T-cell (primary cell): ENCODE data around the gene MED16. TPM values are rescaled to one million over a fixed set of nuclear protein-coding genes. Genes with fewer than 3 reads are reported as not detected.

Experiments
- ATAC-seq, 4 experiments: fragments of 200-7000 bp in 3 of 4; fragments of 150-1000 bp in 1 of 4; cut with Tn5 transposase; replicated peaks in 1 of 4; 1 replicate in 3 of 4; 2 replicates in 1 of 4; pipeline ENCODE4 v1.10.0; 2021; ENCODE audit warnings: moderate library complexity in 3 of 4, mild to moderate bottlenecking in 2 of 4, moderate number of reproducible peaks in 1 of 4
- CTCF ChIA-PET, 2 donors: fragments of 300-600 bp; sonication (Branson Sonifier 250); formaldehyde crosslinking; loops; one replicate each; lab custom pipeline; 2022; ENCODE audit warnings: antibody characterized with exemption in 2 of 2; lab: Charles Lee
- POLR2A ChIA-PET, 2 donors: fragments of 300-600 bp; sonication (Branson Sonifier 250); formaldehyde crosslinking; loops; one replicate each; lab custom pipeline; 2022; ENCODE audit warnings: antibody characterized with exemption in 2 of 2; lab: Charles Lee
- DNase-seq, 35 experiments: peaks; one replicate each; pipeline versions ENCODE4 v3.0.0 to v3.0.0-alpha.2; 2013 to 2023
- H3K27ac ChIP-seq: one replicate; pipeline ENCODE4 v1.5.1; 2013; ENCODE audit warnings: low read length
- H3K27me3 ChIP-seq, 2 experiments: replicated peaks in 1 of 2; 1 replicate in 1 of 2; 2 replicates in 1 of 2; pipeline versions ENCODE4 v1.6.1 to v1.7.0; 2013; ENCODE audit warnings: low read length in 1 of 2, mixed read lengths in 1 of 2; ENCODE audit not compliant: control insufficient read depth in 2 of 2, insufficient read depth in 2 of 2; ENCODE audit errors: extremely low read depth in 1 of 2
- H3K36me3 ChIP-seq, 2 donors: 1 replicate in 1 of 2; 2 replicates in 1 of 2; pipeline versions ENCODE4 v1.6.1 to v1.7.0; 2013; ENCODE audit warnings: low read length in 1 of 2; ENCODE audit not compliant: control insufficient read depth in 2 of 2, insufficient read depth in 1 of 2; ENCODE audit errors: extremely low read depth in 1 of 2
- H3K4me1 ChIP-seq, 2 experiments: 1 replicate in 1 of 2; 2 replicates in 1 of 2; pipeline versions ENCODE4 v1.6.1 to v1.7.0; 2013; ENCODE audit warnings: low read length in 2 of 2, mixed read lengths in 1 of 2; ENCODE audit not compliant: insufficient read depth in 2 of 2, control insufficient read depth in 1 of 2; ENCODE audit errors: extremely low read depth in 1 of 2
- H3K4me3 ChIP-seq, 2 donors: 1 replicate in 1 of 2; 2 replicates in 1 of 2; pipeline versions ENCODE4 v1.5.1 to v1.7.0; 2013; ENCODE audit warnings: mild to moderate bottlenecking in 2 of 2, low read length in 1 of 2, moderate library complexity in 1 of 2; ENCODE audit not compliant: control insufficient read depth in 1 of 2; ENCODE audit errors: extremely low read depth in 1 of 2
- H3K9me3 ChIP-seq: 2 replicates; pipeline ENCODE4 v1.7.0; 2013
- H3K27ac Mint-ChIP-seq, 2 donors: one replicate each; pipeline ENCODE4 v1.8.0; 2020 to 2021; ENCODE audit warnings: mild to moderate bottlenecking in 2 of 2, mixed read lengths in 2 of 2
- H3K27me3 Mint-ChIP-seq, 2 donors: one replicate each; pipeline ENCODE4 v1.8.0; 2021 to 2022; ENCODE audit warnings: mixed read lengths in 2 of 2
- H3K36me3 Mint-ChIP-seq: one replicate; pipeline ENCODE4 v1.8.0; 2021; ENCODE audit warnings: mixed read lengths
- H3K4me1 Mint-ChIP-seq, 3 donors: one replicate each; pipeline ENCODE4 v1.8.0; 2020 to 2022; ENCODE audit warnings: mixed read lengths in 3 of 3, mild to moderate bottlenecking in 1 of 3
- H3K4me3 Mint-ChIP-seq, 3 donors: one replicate each; pipeline ENCODE4 v1.8.0; 2020 to 2022; ENCODE audit warnings: mild to moderate bottlenecking in 3 of 3, mixed read lengths in 3 of 3, moderate library complexity in 3 of 3
- H3K9me3 Mint-ChIP-seq, 3 donors: one replicate each; pipeline ENCODE4 v1.8.0; 2020 to 2022; ENCODE audit warnings: mixed read lengths in 3 of 3
- WGBS: methylation state at CpG from one replicate; pipeline ENCODE4 v1.1.5; 2013; ENCODE audit warnings: missing lambda C conversion rate; ENCODE audit not compliant: insufficient coverage; 5-methylcytosine and 5-hydroxymethylcytosine counted together
- total RNA-seq, 35 experiments: library from RNA in 6 of 35; stranded (reverse) in 6 of 35; fragments of 120-200 nt in 1 of 35; gene quantifications; one replicate each; pipeline versions ENCODE4 v1.2.1 to v1.2.4 and lab custom pipeline; 2013 to 2026

MED16 gene
- total RNA-seq, 5 donors from 2014 or later (not counting 1 experiment from before 2014, with no cell fraction given) = 55.0 to 105 (median 92.4) TPM

GRCh38 chr19:899336-900042 lies 6.5 kb upstream of the MED16 start:
- no peak overlapping the region for H3K4me3 ChIP-seq
- H3K27me3 ChIP-seq = no peaks in the 10 kb centered on the region
- peaks cover 8 to 59% of the 10 kb centered on the region in 2 donors for H3K36me3 ChIP-seq
- H3K4me1 ChIP-seq = peaks cover 0 to 54% of the 10 kb centered on the region in 2 experiments
- ATAC-seq (no peak), DNase-seq (no peak)
- no peaks in the 10 kb centered on the region for H3K9me3 ChIP-seq
- Mint-ChIP-seq H3K36me3 (peaks cover 11% of the 10 kb centered on the region), H3K27ac (no peak overlapping the region), H3K4me3 (no peak overlapping the region), H3K27me3 (no peaks in the 10 kb centered on the region), H3K9me3 (no peaks in the 10 kb centered on the region), H3K4me1 (peaks cover 13 to 41% (median 28%) of the 10 kb centered on the region in 3 donors)
- POLR2A ChIA-PET = interaction anchor here in 1 of 2 donors (0.6 kb wide), 1 partner anchor 16 kb away, joined by 4 read pairs; no protein-coding TSS in a partner anchor
- 88% methylated on average over 17 of the region's 32 CpGs for WGBS
- CTCF ChIA-PET = no interaction called here
- H3K27ac ChIP-seq = no peak overlapping the region

- ChIA-PET CTCF (no interaction called here), POLR2A (interaction anchor here (0.6 to 0.7 kb wide), 2 partner anchors 10 to 24 kb away, joined by 4 read pairs; no protein-coding TSS in a partner anchor)
- no peak overlapping the region for H3K4me3 Mint-ChIP-seq
- ATAC-seq (peak; percentile 25 to 57 (median 34)), DNase-seq (peak in 20 of 35 experiments; percentile 29 to 66 (median 48))
- peaks cover 13 to 42% (median 24%) of the 10 kb centered on the region in 3 donors for H3K4me1 Mint-ChIP-seq
- H3K27ac Mint-ChIP-seq = peak overlapping the region; percentile 16 to 31
- no peaks in the 10 kb centered on the region for H3K9me3 Mint-ChIP-seq
- H3K36me3 ChIP-seq = peaks cover 8 to 54% of the 10 kb centered on the region in 2 donors
- no peak overlapping the region for H3K4me3 ChIP-seq
- no peaks in the 10 kb centered on the region for H3K27me3 Mint-ChIP-seq
- H3K4me1 ChIP-seq = peaks cover 0 to 51% of the 10 kb centered on the region in 2 experiments
- no peak overlapping the region for H3K27ac ChIP-seq
- no peaks in the 10 kb centered on the region for H3K27me3 ChIP-seq
- H3K36me3 Mint-ChIP-seq = peaks cover 6% of the 10 kb centered on the region
- WGBS = 75% methylated on average over 13 of the region's 20 CpGs
- no peaks in the 10 kb centered on the region for H3K9me3 ChIP-seq
These were observed 5.7 kb upstream of the MED16 start for GRCh38 chr19:898663-899062.

- CTCF ChIA-PET = interaction anchor here in 1 of 2 donors (0.7 kb wide), 2 partner anchors 14 to 271 kb away, joined by 4 to 6 read pairs; no protein-coding TSS in a partner anchor
- H3K4me1 Mint-ChIP-seq = peaks cover 17 to 45% (median 26%) of the 10 kb centered on the region in 3 donors
- 94% methylated on average over 25 of the region's 26 CpGs for WGBS
- DNase-seq (no peak), ATAC-seq (no peak)
- POLR2A ChIA-PET = no interaction called here
- H3K36me3 Mint-ChIP-seq = peaks cover 9% of the 10 kb centered on the region
- no peak overlapping the region for H3K4me3 Mint-ChIP-seq
- no peaks in the 10 kb centered on the region for H3K9me3 Mint-ChIP-seq
- Histone ChIP-seq H3K4me3 (no peak overlapping the region), H3K27ac (no peak overlapping the region), H3K36me3 (peaks cover 5 to 49% of the 10 kb centered on the region in 2 donors), H3K9me3 (no peaks in the 10 kb centered on the region), H3K27me3 (no peaks in the 10 kb centered on the region), H3K4me1 (peaks cover 0 to 44% of the 10 kb centered on the region in 2 experiments)
- H3K27me3 Mint-ChIP-seq = peaks cover 0 to 4% of the 10 kb centered on the region in 2 donors
- no peak overlapping the region for H3K27ac Mint-ChIP-seq
These were observed 4.6 kb upstream of the MED16 start for GRCh38 chr19:897442-898039.

- Mint-ChIP-seq H3K27ac (peak overlapping the region in 1 of 2 donors; percentile 43), H3K4me1 (peaks cover 14 to 44% (median 24%) of the 10 kb centered on the region in 3 donors), H3K36me3 (peaks cover 9% of the 10 kb centered on the region), H3K27me3 (peaks cover 0 to 4% of the 10 kb centered on the region in 2 donors), H3K4me3 (no peak overlapping the region), H3K9me3 (no peaks in the 10 kb centered on the region)
- peaks cover 0 to 46% of the 10 kb centered on the region in 2 experiments for H3K4me1 ChIP-seq
- POLR2A ChIA-PET = no interaction called here
- H3K27me3 ChIP-seq = no peaks in the 10 kb centered on the region
- no peak for ATAC-seq
- CTCF ChIA-PET = no interaction called here
- no peak overlapping the region for H3K27ac ChIP-seq
- no peak for DNase-seq
- WGBS = 100% methylated on average over 8 of the region's 11 CpGs
- no peaks in the 10 kb centered on the region for H3K9me3 ChIP-seq
- no peak overlapping the region for H3K4me3 ChIP-seq
- H3K36me3 ChIP-seq = peaks cover 3 to 46% of the 10 kb centered on the region in 2 donors
These were observed 4.0 kb upstream of the MED16 start for GRCh38 chr19:896999-897398.

DNA sequence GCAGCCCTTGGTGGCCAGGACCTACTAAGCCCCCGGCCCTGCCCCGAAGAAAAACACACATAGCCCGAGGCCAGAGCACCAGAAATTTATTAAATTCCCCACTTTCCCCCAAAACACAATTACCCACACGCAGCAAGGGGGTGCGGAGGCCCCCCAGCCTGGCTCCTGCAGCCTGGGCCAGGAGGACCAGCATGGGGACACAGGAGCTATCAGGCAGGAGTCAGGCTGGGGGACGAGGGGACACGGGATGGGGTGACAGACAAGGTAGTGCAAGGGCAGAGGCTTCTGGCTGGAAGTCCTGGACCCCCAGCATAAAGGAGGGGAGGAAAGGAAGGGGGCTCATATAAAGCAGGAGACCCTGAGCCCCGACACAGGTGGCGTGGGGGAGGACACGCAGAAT lies 3.4 kb upstream of the MED16 start:
- Histone ChIP-seq H3K9me3 (no peaks in the 10 kb centered on the region), H3K4me3 (no peak overlapping the region), H3K27ac (no peak overlapping the region), H3K27me3 (no peaks in the 10 kb centered on the region), H3K36me3 (peaks cover 3 to 40% of the 10 kb centered on the region in 2 donors), H3K4me1 (peaks cover 0 to 50% of the 10 kb centered on the region in 2 experiments)
- POLR2A ChIA-PET = no interaction called here
- CTCF ChIA-PET = no interaction called here
- Mint-ChIP-seq H3K4me1 (peaks cover 14 to 41% (median 22%) of the 10 kb centered on the region in 3 donors), H3K9me3 (no peaks in the 10 kb centered on the region), H3K4me3 (no peak overlapping the region), H3K27ac (peak overlapping the region in 1 of 2 donors; percentile 52), H3K36me3 (peaks cover 9% of the 10 kb centered on the region), H3K27me3 (peaks cover 0 to 4% of the 10 kb centered on the region in 2 donors)
- DNase-seq (no peak), ATAC-seq (no peak)
- 89% methylated on average over 6 of the region's 10 CpGs for WGBS

DNA sequence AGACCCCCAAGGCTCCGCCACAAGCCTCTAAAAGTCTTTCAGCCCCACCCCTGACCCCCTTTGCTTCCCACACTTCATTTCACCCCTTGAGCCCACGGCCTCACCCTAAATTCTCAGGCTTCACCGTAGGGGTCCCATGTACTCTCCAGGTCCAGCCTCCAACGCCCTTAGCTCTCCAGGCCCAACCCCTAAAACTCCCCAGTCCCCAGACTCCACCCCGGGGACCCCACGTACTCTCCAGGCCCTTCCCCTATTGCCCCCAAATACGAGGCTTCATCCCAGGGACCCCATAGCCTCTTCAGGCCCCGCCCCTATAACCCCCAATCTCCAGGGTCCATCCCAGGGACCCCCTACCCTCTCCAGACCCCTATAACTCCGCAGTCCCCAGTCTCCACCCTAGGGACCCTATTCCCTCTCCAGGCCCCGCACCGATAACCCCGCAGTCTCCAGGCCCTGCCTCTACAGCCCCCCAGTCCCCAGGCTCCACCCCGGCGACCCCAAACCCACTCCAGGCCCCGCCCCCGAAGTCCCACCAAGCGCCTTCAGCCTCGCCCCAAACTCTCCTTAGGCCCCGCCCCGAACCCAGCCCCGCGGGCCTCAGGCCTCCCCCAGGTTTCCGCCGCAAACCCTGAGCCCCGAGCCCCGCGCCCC lies 619 bp downstream of the MED16 start:
- peaks cover 12% of the 10 kb centered on the region for H3K36me3 Mint-ChIP-seq
- no peaks in the 10 kb centered on the region for H3K9me3 ChIP-seq
- H3K27me3 ChIP-seq = no peaks in the 10 kb centered on the region
- H3K36me3 ChIP-seq = peaks cover 16 to 34% of the 10 kb centered on the region in 2 donors
- peak overlapping the region; percentile 73 to 87 (median 78) for H3K4me3 Mint-ChIP-seq
- ATAC-seq = no peak
- 6% methylated on average over 23 of the region's 27 CpGs for WGBS
- H3K4me1 ChIP-seq = peaks cover 0 to 54% of the 10 kb centered on the region in 2 experiments
- H3K9me3 Mint-ChIP-seq = no peaks in the 10 kb centered on the region
- H3K4me3 ChIP-seq = peak overlapping the region; percentile 64 to 71
- CTCF ChIA-PET = interaction anchor here in 1 of 2 donors (1.2 kb wide), 2 partner anchors 19 to 29 kb away, joined by 4 to 5 read pairs; no protein-coding TSS in a partner anchor
- peak in 2 of 35 experiments; percentile 21 to 39 for DNase-seq
- peak overlapping the region; percentile 67 for H3K27ac ChIP-seq
- POLR2A ChIA-PET = no interaction called here
- peaks cover 0 to 4% of the 10 kb centered on the region in 2 donors for H3K27me3 Mint-ChIP-seq
- H3K27ac Mint-ChIP-seq = peak overlapping the region; percentile 68 to 79
- H3K4me1 Mint-ChIP-seq = peaks cover 14 to 54% (median 23%) of the 10 kb centered on the region in 3 donors
